Activated T-cell treated with anti-CD3 and anti-CD28 coated beads, Interleukin-2, amount 50 U/mL, for 1 hour (primary cell): Measurements from ENCODE around the gene ROCK2.

Experiments used
- DNase-seq: peaks from one replicate; pipeline ENCODE4 v3.0.0-alpha.2; 2020

The ROCK2 gene

DNA sequence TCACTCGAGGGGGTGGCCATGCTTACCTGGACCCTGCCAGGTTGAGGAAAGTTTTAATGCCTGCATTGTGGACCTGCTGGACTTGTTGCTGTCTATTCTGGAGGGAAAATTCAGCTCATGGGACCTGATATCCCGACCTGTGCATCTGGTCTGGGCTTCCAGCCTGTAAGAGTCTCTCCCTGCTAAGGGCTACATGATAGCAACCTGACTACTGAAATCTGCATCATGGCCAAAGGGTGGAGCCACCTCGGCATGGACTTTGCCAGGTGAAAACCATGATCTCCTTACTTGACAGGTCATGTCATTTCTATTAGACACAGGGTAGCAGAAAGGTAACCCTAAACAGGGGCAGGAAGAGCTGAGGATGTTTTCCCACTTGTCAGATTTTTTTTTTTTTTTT, 202.1 kb downstream of the ROCK2 start:
- DNase-seq: no peak

GRCh38 chr2:11141319-11141718, 203.1 kb downstream of the ROCK2 start:
- DNase-seq: no peak

DNA sequence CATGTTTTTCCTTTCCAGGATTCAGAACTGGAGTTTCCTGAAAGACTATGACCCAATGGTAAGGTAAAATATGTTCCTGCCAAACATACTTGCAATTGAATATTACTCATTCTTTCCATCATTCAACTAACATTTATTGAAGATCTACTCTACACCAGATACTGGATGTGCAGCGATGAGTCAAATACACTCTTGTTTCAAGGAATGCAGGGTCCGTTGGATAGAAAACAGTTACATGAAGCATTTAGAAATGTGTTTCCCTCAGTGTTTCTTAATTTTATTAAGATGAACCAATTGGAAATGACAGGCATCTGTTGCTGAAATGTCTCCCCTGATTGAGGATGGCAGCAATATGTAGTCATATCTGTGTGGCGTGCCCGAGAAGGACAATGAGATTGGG, 203.9 kb downstream of the ROCK2 start:
- no peak for DNase-seq

GRCh38 chr2:11134349-11134748, 210.1 kb downstream of the ROCK2 start:
- DNase-seq: no peak

DNA sequence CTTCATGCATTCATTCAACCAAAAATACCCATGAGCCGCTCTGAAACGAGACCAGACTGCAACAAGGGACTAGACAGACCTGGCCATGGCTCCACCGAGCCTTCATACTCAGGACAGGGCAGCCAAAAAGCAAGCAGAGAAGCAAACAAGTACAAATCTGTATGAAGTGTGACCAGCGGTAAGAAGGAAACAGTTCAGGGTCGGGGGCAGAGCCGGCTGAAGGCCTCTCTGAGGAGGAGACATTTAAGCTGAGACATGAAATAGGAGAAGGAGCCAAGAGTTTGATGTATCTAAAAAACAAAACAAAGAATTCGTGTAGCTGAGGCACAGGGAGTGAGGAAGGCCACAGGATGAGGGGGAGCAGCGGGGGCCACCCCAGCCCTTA, 210.5 kb downstream of the ROCK2 start:
- no peak for DNase-seq

DNA sequence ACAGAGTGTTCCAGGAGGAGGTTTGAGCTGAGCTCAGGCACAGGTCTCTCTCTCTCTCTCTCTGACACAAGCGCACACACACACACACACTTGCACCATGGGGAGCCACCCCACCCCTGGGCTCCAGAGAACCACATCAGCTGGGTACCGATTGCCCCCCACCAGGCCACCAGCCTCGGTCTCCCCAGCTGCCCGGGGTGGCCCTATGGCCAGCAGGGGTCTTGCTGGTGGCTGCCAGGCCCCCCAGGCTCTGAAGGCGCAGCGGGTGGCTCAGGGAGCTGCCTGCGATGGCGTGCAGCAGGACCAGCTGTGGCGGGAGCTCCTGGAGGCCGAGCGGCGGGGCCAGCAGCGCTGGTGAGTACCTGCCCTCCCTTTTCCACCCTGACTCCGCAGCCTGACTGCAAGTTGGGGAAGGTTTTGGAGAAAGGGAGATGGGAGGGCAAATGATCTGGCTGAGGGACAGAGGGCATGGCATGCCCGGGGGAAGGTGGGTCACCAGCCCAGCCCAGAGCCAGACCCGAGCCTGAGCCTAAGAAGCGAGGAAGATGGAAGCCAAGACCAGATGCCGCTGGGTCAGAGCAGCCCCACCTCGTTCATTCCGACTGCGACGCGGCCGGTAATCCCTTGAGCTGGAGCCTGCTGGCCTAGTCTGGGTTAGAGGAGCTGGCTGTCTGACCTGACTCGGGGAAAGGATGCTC, 211.0 kb downstream of the ROCK2 start:
- DNase-seq: no peak

GRCh38 chr2:11132036-11132671, 212.3 kb downstream of the ROCK2 start:
- no peak for DNase-seq

DNA sequence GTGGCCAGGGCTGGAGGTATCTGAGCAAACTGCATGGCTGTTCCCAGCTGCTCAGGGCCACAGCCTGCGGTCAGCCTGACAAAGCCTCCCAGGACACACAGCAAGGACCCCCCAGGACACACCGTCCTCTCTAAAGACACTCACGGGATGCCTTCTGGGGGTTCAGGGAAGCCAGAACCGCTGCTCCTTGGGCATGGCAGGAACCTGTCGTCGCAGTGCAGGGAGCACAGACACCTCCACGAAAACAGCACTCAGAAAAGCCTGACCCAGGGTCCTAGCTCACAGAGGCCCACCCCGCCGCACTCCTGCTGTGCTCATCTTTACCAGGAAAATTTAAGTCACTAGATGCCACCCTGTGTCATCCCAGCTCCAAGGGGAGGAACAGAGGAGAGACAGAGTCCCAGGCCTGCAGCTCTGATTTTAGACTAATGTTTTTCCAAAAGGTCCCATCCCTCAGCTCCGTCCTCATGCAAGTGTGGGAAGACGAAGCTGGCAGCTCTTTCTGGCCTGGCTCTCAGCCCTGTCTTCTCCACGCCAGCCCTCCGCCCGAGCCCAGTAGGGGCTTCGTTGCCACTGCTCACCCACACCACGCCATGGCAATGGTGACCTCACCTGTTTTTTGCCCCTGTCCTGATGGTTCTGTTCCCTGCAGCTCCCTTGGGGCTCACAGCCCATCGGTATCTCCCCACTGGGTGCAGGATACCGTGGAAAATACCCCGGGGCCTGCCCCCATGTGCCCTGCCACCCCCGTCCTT, 213.1 kb downstream of the ROCK2 start:
- DNase-seq: no peak
